HK-2 (cell line): ENCODE results near the gene MCAM.

Experiments
- DNase-seq: peaks from one replicate; pipeline ENCODE4 v3.0.0-alpha.2; 2018; ENCODE audit not compliant: unreplicated experiment

Gene MCAM

DNA sequence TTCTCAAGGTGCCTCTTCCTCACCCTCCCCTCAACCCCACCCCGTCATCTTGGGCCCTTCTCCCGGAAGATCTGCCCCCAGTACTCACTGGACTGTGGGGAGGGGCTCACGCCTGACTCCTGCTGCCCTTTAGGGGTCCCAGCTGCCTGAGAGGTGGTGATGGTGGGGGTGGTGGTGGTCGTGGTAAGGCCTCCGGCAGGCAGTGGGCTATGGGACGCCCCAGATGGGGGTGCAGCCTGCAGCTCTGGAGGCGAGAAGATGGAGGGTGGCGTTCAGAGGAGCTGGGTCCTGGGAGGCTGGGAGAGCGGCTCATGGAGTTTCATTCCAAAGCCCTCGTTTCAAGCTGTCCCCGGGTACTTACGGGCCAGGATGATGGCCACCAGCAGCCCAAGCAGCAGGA lies 28.8 kb upstream of the MCAM start:
- no peak for DNase-seq

DNA sequence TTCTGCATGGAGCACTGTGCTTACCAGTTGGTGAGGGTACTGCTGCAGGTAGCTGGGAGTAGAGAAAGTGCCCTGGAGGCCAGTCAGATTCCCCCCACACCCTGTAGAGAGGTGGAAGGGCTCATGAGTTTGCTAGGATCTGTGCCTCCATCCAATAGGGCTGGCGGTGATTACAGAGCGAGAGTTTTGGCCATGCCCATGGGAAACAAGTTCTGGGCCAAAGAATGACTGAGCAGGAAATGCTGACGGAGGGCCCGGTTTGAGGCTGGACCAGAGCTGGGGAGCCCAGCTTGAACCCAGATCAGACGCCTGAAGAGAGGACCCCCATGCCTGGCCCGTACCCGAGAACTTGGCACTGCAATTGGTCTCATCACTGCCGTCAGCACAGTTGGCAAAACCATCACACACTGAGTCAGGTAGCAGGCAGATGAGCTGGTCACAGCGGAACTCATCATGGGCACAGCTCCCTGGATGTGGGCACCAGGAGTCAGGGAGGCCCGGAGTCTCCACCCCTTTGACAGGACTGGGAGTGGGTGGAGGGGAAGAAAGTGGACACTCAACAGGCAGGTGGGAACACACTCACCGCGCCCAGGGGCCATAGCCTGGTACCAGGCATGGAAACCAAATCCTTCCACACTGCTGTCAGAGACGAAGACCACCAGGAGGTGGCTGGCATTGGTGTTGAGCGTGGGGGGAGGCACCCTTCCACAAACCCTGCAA lies 27.5 kb upstream of the MCAM start:
- no peak for DNase-seq

DNA sequence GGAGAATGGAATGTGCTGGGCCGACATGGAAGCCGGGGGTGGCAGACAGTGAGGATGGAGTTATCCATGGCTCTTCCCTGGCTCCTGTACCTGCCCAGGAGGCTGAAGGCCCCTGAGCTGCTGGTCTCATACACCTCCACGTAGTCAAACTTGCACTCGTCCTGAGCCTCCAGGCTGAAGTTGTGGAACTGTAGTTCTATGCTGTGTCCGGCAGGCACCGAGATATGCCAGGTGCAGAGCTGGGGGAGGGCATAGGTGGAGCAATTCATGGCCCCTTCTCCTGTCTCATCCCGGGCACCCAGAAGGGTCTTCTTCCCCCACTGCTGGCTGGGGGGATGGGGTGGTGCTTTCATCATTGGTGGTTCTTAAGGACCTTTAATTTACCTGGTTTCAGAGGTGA lies 26.8 kb upstream of the MCAM start:
- no peak for DNase-seq

DNA sequence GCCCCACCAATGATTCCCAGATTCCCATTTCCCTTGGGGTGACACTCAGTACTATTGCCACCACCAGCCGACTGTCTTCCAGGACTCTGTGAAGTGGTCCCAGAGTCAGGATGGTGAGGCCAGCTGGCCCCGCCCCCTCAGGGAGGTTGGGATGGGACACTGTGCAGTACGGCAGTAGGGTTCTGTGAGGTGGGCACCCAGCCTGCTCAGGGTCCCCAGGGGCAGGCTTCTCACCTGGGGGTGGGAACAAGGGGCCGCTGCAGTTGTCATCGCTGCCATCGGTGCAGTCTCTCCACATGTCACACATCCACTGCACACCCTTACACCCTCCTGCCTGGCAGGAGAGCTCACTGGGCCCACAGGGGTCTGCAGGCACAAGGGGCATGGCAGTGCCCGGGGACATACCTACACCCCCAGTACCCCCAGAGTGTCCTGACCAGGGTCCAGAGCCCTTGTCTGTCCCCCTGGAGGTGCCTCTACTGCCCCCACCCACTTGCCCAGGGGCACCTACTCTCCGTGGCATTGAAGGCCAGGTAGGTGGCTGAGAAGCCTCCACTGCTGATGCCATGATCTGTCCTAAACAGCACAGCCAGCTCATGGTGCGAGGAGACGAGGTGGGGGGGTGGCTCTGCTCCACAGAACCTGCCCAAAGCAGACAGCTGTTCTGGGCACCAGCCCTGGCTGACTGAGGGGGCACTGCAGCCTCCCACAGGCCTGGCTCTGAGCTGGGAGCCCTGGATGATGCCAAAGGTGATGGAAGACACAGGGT lies 25.6 kb upstream of the MCAM start:
- DNase-seq, result no peak

DNA sequence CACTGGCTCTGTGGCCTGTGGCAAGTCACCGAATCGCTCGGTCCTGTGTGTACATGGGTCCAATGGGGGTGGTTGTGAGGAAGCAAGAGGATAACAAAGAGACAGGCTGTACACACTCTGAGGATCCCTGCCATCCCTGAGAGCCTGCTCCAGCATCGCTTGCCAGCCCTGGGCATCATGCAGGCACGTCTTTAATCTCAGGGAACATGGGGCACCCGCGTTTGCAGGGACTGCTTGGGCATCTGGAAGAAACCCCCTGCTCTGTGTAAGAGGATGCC lies 25.0 kb upstream of the MCAM start:
- no peak for DNase-seq

DNA sequence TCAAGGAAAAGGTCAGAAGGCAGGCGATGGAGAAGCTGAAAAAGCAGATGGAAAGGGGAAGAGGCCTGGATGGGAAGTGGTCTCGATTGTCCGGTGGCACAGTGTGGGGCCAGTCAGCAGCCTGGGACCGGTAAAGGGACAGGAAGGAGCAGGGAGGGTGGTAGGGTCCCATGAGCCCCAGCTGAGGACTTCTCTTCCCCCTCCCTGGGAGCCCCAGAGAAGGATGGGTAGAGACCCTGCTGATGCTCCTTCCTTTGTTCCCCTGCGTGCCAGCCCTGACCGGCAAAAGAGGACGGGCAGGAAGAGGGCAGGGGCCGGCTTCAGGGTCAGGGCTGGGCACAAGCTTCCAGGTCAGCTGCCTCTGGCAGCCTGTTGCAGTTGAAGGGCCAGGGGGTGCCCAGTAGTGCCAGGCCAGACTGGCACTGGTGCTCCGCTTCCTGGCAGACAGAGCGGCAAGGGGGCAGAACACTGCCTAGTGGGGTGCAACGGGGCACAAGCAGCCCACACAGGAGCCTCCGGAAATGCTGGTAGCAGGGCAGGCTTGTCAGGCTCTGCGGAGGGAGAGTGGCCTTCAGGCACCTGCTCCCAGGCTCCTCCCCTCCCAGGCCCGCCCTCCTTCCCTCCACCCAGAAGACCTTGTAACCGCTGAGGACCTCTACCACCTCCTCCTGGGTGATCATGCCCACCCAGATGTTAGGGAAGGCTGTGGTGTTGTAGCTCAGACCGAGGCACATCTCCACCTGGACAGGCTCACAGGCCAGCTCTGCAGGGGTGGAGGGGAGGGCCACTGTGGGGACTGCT lies 24.5 kb upstream of the MCAM start:
- no peak for DNase-seq

DNA sequence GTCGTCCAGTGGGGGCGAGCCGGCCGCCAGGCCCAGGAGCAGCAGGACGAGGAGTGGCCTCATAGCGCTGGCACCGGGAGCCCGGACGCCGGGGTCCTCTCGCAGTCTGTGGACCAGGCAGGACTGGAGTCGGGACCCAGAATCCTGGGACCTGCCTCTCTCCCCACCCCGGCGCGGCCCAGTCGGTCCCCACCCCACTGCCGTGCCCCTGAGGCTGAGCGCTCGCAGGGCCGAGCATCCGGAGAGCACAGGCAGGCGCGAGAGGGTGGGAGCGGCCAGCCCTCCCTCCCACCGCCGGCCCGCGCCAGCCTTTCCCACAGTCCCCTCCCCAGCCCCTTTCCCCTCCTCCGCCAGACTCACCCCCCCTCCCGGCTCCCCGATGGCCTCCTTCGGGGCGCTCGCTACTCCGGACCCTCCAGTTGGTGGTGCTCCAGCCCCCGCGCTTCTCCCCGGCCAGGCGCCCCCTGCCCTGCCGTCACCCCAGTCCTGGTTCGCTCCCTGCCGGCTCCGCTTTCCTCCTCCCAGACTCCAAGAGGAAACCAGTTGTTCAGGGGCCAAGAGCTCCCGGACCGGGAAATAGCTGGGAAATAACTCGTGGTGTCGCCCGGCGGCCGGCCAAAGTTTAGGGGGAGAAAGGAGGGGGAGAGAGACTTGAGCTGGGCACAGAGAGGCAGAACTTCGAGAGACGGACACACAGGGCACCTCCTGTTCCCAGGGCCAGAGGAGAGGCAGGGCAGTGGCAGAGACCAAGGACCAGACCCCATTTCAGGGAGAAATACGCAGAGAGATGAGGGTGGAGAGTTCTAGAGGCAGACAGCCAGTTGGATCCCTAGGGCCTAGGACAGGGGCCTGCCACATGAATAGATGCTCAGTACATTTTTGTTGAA lies 23.6 kb upstream of the MCAM start, which contains the start of gene C1QTNF5:
C1QTNF5 (minus strand) TSS at position 549 of the 887 bp plus-strand sequence; CDS start at position 63, 486 bp downstream.
- DNase-seq, result peak; percentile 51

DNA sequence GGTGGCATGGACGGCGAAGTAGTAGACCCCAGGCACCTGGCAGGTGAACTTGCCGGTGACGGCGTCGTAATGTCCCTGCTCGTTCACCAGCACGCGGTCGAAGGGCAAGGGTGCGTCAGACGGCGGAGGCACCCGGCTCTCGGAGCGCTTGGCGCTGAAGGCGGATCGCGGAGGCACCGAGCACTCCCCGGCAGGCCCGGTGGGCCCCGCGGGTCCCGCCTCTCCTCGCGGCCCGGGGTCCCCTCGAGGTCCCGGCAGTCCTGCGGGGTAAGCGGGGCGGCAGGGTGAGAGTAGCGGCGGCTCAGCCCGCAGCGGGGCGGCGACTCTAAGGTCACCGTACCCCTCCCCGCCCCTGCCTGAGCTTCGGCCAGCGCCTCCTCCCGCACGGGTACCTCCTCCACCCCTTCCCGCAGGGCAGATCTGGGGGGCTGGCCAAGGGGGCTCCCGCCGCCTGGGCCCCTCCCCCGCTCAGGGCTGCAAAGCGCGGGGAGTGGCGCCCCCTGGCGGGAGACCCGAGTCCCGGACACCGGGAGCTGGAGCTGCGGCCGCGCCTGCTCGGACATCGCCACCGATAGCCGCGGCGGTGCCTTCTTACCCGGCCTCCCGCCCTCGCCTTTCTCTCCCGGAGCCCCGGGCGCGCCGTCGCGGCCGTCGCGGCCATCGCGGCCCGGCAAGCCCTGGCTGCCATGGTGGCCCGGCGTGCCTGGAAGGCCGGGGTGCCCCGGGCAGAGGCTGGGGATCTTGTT lies 22.8 kb upstream of the MCAM start:
- DNase-seq, result peak; percentile 64

DNA sequence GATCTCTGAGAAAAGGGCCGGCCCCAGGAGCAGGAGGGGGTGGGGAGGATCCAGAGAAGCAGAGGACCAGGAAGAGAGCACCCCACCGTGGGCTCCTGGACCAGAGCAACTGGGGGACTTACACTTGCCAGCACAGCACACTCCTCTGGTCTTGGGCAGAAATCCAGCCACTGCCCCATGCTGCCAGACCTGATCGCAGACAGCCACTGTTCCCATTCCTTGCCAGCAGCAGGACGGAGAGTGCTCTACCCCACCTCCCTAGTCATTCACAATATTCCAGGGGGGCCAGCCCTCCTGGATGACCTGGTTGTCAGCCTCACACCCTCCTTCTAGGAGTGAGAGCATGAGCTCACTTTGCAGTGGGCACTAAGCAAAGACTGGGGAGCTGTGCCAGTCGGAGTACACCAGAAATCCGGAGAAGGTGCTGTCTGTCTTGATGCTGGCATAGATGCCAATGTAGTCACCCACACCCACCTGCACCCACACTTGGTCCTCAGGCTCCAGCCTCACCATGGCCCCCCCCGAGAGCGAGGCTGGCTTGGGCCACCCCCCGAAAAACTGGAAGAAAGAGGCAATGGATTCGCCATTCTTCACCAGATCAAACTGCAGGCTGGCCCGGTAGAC lies 22.1 kb upstream of the MCAM start:
- no peak for DNase-seq

DNA sequence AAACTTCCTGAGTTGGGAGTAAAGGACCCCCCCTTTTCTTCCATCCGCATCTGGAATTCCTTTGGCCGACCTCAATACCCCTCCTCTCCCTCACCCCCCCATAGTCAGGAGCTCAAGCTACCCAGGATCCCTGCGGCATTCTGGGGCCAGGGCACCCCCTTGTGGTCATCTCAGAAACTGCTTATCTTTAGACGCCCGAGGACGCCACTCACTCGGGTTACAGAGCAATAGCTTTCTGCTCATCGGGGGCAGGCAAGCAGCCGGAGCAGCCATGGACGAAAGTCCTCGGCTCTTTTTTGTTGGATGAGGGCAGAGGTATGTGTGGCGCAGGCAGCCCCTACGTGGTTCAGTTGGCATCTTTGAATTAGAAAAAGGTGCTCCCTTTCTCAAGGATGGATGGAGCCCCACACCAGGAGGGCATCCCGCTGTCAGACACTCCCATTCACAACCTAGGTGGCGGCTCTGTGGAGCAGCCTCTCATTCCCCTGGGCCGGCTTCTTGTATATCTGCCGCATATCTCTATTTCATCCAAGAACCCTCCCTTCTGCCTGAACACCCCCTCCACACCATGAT lies 21.5 kb upstream of the MCAM start:
- DNase-seq, result peak; percentile 74

DNA sequence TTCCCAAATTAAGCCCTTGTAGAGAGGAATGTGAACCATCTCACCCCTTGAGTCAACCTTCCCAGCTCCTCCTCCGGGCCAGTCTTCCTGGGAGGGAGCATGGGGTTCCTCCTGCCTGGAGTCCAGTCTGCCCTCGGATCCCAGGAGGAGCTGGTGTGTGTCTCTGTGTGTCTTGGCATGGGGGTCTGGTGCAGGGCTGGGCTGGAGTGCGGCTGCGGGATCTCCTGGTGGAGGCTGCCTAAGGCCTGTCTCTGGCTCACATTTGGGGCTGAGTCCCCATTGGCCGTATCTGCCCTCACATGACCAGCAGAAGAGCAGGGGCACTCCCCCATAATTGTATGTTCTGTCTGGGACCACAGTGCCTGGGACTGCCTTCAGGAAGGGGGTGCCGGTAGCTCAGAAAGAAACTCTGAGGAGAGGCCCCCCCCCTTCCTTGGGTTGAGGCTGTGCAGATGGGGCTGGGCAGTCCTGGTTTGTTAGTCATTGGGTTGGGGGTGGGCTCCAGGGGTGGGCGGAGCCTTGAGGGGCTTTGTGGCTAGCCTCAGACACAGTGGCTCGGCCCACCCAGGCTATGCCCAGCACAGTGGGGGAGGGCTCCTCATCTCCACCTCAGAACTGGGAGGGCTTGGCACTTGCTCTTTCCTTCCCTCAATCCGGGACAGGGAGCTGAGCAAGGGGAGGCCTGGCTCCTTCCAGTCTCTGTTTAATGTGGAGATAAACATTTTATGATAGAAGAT lies 20.8 kb upstream of the MCAM start:
- peak; percentile 47 for DNase-seq

DNA sequence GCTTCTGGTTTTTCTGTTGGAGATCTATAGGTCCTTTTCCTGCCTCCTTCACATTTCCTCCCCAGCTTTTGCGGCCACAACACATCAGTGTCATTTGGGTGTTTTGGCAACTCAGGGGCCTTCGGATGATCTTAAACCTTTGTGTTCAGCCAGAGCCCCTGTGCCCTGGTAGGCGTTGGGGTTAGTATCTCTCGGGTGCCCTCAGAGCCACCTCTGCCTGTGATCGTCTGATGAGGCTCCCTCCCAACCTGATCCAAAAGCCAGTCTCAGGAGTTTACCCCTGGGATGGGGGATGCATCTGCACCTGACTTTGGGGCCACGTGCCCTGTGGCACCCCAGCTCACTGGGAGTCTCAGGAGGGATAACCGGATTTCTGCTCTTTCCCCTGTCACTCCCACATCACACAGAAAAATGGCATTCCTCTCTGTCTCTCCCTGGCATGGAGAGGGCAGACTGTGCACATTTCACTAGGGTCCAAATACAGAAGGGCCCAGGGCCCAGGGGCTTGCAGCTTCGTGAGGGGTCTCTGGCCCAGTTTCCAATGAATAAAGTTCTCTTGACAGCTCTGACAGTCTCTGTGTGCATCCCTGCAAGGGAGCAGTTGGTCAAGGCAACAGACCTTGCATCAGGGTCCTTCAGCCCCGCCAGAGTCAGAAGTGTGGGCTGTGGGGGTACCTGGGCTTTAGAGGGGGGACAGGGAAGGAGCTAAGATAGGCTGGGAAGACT lies 20.0 kb upstream of the MCAM start:
- DNase-seq, result no peak

DNA sequence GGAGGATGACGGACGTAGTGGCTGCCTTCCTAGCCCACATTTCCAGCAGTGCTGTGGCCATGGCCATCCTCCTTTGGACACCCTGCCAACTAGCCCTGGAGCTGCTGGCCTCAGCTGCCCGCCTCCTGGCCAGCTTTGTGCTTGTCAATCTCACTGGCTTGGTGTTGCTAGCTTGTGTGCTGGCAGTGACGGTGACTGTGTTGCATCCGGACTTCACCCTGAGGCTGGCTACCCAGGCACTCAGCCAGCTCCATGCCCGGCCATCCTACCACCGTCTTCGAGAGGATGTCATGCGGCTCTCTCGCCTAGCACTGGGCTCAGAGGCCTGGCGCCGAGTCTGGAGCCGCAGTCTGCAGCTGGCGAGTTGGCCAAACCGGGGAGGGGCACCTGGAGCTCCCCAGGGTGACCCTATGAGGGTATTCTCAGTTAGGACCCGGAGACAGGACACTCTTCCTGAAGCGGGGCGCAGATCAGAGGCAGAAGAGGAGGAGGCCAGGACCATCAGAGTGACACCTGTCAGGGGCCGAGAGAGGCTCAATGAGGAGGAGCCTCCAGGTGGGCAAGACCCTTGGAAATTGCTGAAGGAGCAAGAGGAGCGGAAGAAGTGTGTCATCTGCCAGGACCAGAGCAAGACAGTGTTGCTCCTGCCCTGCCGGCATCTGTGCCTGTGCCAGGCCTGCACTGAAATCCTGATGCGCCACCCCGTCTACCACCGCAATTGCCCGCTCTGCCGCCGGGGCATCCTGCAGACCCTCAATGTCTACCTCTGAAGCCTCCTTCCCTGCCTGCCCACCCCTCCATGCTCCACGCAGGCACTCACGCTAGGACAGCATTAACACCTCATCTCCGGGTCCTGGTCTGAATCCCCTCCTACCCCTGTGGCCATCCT lies 19.0 kb upstream of the MCAM start:
- DNase-seq, result no peak

DNA sequence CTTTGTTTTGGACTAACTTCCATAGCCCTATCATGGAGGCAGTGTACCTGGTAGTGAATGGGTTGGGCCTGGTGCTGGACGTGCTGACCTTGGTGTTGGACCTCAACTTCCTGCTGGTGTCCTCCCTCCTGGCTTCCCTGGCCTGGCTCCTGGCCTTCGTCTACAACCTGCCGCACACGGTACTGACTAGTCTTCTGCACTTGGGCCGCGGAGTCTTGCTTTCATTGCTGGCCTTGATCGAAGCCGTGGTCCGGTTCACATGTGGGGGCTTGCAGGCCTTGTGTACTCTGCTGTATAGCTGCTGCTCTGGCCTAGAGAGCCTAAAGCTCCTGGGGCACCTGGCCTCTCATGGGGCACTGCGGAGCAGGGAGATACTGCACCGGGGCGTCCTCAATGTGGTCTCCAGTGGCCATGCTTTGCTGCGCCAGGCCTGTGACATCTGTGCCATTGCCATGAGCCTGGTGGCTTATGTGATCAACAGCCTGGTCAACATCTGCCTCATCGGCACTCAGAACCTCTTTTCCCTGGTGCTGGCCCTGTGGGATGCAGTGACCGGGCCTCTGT lies 18.2 kb upstream of the MCAM start:
- no peak for DNase-seq

DNA sequence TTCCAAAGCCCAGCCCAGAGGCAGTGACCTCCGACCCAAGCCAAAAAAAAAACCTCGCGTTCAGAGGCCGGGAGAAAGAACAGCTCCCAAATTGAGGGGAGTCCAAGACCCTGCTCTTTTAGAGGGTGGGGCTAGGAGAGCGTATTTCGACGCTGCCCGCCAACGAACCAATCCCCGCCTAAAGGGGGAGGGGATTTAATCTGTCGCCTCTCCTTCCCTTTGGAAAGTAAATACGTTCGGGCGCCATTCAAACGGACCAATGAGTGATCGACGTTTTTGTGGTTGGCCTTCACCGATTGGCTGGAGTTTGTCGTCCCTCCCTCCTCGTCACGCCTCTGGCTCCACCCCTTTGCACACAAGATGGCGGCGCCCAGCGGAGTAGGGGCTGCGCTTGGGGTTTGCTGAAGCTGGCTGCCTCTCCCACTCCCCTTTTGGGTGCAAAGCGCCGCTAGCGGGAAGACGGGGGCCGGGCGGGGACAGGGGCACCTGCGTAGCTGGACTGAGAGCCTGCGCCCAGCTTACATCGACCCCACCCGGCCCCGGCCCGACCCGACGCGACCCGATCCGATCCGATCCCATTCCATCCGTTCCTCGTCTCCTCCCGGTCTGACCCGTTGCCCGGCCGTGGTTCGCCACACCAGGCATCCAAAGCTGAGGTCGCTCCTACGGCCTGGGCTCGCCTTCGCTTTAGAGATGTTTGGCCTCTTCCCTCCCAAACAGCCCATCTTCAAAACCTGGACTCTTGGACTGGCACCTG lies 17.4 kb upstream of the MCAM start, which contains the start of gene RNF26:
RNF26 (plus strand) TSS at position 354 of the 757 bp plus-strand sequence. CDS start 596 bp downstream, outside the sequence.
- DNase-seq, result peak; percentile 86

DNA sequence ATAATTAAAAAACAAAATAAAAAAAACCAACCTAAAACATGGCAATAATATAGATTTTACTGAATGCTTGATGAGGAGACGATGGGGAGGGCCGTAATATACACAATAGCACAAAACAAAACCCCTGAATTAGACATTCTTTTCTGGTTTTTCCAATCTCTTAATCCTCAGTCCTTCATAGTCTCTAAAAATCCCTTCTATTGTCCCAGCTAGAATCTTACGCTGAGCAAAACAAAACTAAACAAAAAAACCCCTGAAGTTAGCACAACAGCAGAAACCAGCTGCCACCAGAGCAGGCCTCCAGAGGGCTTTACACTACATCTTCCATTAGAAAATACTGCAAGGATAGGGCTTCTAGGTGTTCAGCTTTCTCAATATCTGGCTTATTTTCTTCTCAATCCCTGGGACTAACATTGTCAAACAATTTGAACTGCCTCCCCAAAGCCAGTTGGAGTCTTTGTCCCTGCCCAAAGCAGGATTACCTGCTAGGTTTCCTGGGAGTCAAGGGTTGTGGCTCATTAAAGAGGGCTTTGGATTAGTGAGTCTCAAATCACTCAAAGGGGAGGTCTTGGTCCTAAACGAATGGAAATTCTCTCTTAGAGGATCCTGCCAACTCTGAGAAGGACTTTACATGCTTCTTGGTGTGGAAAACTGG lies 15.3 kb upstream of the MCAM start:
- DNase-seq, result no peak
